ENCODE data around the gene ZCCHC7. TPM values are rescaled to one million over a fixed set of nuclear protein-coding genes. Genes with fewer than 3 reads are reported as not detected.

Gene ZCCHC7
- total RNA-seq, 1 experiment from 2014 or later, result 31.2 TPM

DNA sequence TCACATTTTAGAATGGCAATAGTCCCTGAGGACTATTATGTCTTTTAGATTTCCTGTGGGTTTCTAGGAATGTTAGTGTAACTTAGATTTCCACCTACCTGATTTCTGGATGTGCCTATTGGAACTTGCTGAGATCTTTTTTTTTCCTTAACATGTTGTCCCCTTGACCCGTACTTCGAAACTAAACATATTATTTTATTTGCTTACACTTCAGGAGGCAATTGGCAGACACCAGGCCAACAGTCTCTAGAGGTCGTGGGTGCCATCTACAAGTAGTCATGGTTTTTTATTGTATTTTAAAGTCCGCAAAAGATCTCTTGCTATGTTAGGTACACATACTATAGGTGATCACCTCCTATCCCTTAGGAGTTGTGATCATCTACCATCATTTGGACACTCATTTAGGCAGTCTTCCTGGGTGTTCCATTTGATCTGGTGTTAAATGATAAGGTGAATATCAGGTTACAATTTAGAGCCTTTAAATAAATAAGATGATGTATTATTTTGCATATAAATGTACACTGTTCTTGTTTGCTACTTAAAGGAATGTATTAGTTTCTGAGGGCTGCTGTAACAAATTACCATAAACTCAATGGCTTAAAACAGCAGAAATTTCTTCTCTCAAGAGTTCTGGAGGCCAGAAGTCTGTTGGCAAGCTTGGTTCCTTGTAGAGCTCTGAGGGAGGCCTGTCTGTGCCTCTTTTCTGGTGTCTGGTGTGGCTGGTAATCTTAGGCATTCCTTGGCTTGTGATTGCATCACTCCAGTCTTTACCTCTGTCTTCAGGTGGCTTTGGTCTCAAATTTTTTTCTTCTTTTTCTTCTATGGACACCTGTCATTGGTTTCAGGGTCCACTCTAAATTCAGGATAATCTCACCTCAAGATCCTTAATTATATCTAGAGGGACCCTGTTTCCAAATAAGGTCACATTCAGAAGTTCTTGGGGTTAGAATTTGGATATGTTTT lies 64.8 kb downstream of the ZCCHC7 start:
- Histone ChIP-seq H3K4me1 (ENCODE audit: control insufficient read depth in 1 of 2, insufficient read depth in 2 of 2, low read length in 2 of 2) (no peaks in the 10 kb centered on the region), H3K4me2 (ENCODE audit: low read length) (no peak overlapping the region), H3K36me3 (ENCODE audit: control insufficient read depth in 1 of 2, insufficient read depth in 2 of 2, low read length in 2 of 2) (no peaks in the 10 kb centered on the region; a peak in 1 of 4 replicates), H3K9ac (ENCODE audit: low read length) (no peak overlapping the region), H3K27me3 (ENCODE audit: insufficient read depth, low read length) (no peaks in the 10 kb centered on the region), H3K27ac (ENCODE audit: low read depth, low read length) (no peak overlapping the region), H3K4me3 (replicated peaks in 1 of 2; ENCODE audit: low read depth in 1 of 2, low read length in 2 of 2) (no peak overlapping the region), H2AFZ (ENCODE audit: low read depth, low read length, poor library complexity, severe bottlenecking) (no peak overlapping the region), H3K79me2 (ENCODE audit: insufficient read depth, low read length) (peaks cover 24% of the 10 kb centered on the region), H3K9me2 (ENCODE audit: insufficient read depth) (no peaks in the 10 kb centered on the region), H4K20me1 (ENCODE audit: insufficient read depth) (0 out of 2 replicates have a peak, but pooled peaks cover 3% of the 10 kb centered on the region), H3K9me3 (ENCODE audit: control insufficient read depth in 1 of 2, insufficient read depth in 1 of 2, low read depth in 1 of 2, low read length in 2 of 2) (peaks cover 0 to 6% of the 10 kb centered on the region in 2 experiments; a peak in 1 of 4 replicates)
- no peak for ATAC-seq
- intact Hi-C loops (cut with micrococcal nuclease), result no loop called here
- POLR2A ChIA-PET, result no interaction called here
- RAD21 ChIA-PET (ENCODE audit: low non-redundant PET in 1 of 2, low total read pairs in 2 of 2, uncharacterized antibody in 2 of 2, unreplicated experiment in 2 of 2), result no interaction called here
- no TSS peak for BruUV-seq (replicated peaks)
- DNase-seq (ENCODE audit: low read depth, low spot score), result no peak
- CTCF ChIA-PET, result no interaction called here
- TF ChIP-seq ZNF274 (IDR thresholded peaks at IDR 0.05; ENCODE audit: low read depth, low read length) (no peak), CEBPB (IDR thresholded peaks at IDR 0.05; ENCODE audit: low read depth) (no peak), YY1 (IDR thresholded peaks at IDR 0.05; ENCODE audit: extremely low read depth, insufficient replicate concordance, low read depth, low read length) (no peak)
- TF ChIP-seq, protein P1, sequence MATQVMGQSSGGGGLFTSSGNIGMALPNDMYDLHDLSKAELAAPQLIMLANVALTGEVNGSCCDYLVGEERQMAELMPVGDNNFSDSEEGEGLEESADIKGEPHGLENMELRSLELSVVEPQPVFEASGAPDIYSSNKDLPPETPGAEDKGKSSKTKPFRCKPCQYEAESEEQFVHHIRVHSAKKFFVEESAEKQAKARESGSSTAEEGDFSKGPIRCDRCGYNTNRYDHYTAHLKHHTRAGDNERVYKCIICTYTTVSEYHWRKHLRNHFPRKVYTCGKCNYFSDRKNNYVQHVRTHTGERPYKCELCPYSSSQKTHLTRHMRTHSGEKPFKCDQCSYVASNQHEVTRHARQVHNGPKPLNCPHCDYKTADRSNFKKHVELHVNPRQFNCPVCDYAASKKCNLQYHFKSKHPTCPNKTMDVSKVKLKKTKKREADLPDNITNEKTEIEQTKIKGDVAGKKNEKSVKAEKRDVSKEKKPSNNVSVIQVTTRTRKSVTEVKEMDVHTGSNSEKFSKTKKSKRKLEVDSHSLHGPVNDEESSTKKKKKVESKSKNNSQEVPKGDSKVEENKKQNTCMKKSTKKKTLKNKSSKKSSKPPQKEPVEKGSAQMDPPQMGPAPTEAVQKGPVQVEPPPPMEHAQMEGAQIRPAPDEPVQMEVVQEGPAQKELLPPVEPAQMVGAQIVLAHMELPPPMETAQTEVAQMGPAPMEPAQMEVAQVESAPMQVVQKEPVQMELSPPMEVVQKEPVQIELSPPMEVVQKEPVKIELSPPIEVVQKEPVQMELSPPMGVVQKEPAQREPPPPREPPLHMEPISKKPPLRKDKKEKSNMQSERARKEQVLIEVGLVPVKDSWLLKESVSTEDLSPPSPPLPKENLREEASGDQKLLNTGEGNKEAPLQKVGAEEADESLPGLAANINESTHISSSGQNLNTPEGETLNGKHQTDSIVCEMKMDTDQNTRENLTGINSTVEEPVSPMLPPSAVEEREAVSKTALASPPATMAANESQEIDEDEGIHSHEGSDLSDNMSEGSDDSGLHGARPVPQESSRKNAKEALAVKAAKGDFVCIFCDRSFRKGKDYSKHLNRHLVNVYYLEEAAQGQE (IDR thresholded peaks at IDR 0.05; ENCODE audit: low read depth), result no peak

Measured in HCT116 (cell line).